Body of pancreas (tissue), 4 donors: ENCODE data around the gene TMPO. TPM values are rescaled to one million over a fixed set of nuclear protein-coding genes. Genes with fewer than 3 reads are reported as not detected.
A peak's percentile ranks its signal among the peaks of the same experiment; 100 is the strongest.
"Not testable (repeated sequence)": the region's sequence is repeated elsewhere in the genome, so short reads cannot be mapped to it uniquely, and the experiment has no call there.

Source experiments
- ATAC-seq: fragments of 150-250 bp; one replicate; pipeline ENCODE4 v1.9.1; 2016
- DNase-seq, 4 donors: peaks; one replicate each; pipeline ENCODE4 v3.0.0-alpha.2; 2019
- H3K27ac ChIP-seq, 4 donors: fragments of 200-600 bp; sonication (generic); 1 replicate in 3 of 4; 2 replicates in 1 of 4; pipeline versions ENCODE4 v1.5.1 to v1.6.1; 2016 to 2019; ENCODE audit warnings: mild to moderate bottlenecking in 1 of 4, mixed read lengths in 1 of 4, moderate library complexity in 1 of 4
- H3K27me3 ChIP-seq, 2 donors: fragments of 200-600 bp; sonication (generic); one replicate each; pipeline ENCODE4 v1.6.0; 2016; ENCODE audit warnings: mild to moderate bottlenecking in 1 of 2
- H3K36me3 ChIP-seq, 2 donors: fragments of 200-600 bp; sonication (generic); replicated peaks in 1 of 2; 2 replicates each; pipeline ENCODE4 v1.5.1; 2016; ENCODE audit warnings: low read depth in 2 of 2; ENCODE audit not compliant: insufficient read depth in 1 of 2
- H3K4me1 ChIP-seq: fragments of 200-600 bp; sonication (generic); one replicate; pipeline ENCODE4 v1.6.0; 2016
- H3K4me3 ChIP-seq, 2 donors: fragments of 200-600 bp; sonication (generic); 1 replicate in 1 of 2; 2 replicates in 1 of 2; pipeline ENCODE4 v1.5.1; 2016 to 2019
- H3K9me3 ChIP-seq, 3 donors: fragments of 200-600 bp; sonication (generic); 1 replicate in 2 of 3; 2 replicates in 1 of 3; pipeline ENCODE4 v1.5.1; 2016
- POLR2A ChIP-seq, 3 donors: fragments of 450-650 bp; IDR thresholded peaks; one replicate each; pipeline ENCODE4 v1.6.1; 2016; ENCODE audit warnings: antibody characterized with exemption in 3 of 3, mild to moderate bottlenecking in 2 of 3
- WGBS, 2 donors: methylation state at CpG; one replicate each; pipeline ENCODE4 v1.1.5; 2017; 5-methylcytosine and 5-hydroxymethylcytosine counted together
- intact Hi-C: fragments of 100-400 bp; cut with DNase I; formaldehyde crosslinking; loops from one replicate; pipeline ENCODE4 v1.15.1; 2023
- total RNA-seq, 2 donors: library from RNA; depleted of rRNA; stranded (reverse); fragments of >200 nt; gene quantifications; one replicate each; pipeline ENCODE4 v1.1.0, GENCODE V29; 2016
- TF ChIP-seq, protein P1 (sequence below), 7 experiments: fragments of 450-650 bp in 4 of 7; fragments of 200-600 bp in 3 of 7; sonication (generic) in 3 of 7; IDR thresholded peaks; one replicate each; pipeline ENCODE4 v1.5.1; 2016 to 2019; ENCODE audit warnings: antibody characterized with exemption in 7 of 7

The TMPO gene
- total RNA-seq, 2 donors from 2014 or later, result 84.7 to 94.9 TPM

GRCh38 chr12:98551787-98552186 is 36.4 kb downstream of the TMPO start:
- WGBS, 2 donors, result 91 to 94% methylated on average over 3 of the region's 3 CpGs
- H3K4me3 ChIP-seq, result no peak overlapping the region
- TF ChIP-seq, protein P1, sequence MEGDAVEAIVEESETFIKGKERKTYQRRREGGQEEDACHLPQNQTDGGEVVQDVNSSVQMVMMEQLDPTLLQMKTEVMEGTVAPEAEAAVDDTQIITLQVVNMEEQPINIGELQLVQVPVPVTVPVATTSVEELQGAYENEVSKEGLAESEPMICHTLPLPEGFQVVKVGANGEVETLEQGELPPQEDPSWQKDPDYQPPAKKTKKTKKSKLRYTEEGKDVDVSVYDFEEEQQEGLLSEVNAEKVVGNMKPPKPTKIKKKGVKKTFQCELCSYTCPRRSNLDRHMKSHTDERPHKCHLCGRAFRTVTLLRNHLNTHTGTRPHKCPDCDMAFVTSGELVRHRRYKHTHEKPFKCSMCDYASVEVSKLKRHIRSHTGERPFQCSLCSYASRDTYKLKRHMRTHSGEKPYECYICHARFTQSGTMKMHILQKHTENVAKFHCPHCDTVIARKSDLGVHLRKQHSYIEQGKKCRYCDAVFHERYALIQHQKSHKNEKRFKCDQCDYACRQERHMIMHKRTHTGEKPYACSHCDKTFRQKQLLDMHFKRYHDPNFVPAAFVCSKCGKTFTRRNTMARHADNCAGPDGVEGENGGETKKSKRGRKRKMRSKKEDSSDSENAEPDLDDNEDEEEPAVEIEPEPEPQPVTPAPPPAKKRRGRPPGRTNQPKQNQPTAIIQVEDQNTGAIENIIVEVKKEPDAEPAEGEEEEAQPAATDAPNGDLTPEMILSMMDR (IDR thresholded peaks at IDR 0.05), result no peak
- TF ChIP-seq POLR2A (IDR thresholded peaks at IDR 0.05), result no peak
- no peak overlapping the region for H3K27ac ChIP-seq
- peaks cover 0 to 15% of the 10 kb centered on the region in 2 donors for H3K36me3 ChIP-seq
- ATAC-seq (no peak), DNase-seq (no peak)
- H3K4me1 ChIP-seq, result no peaks in the 10 kb centered on the region
- H3K9me3 ChIP-seq, result no peaks in the 10 kb centered on the region
- H3K27me3 ChIP-seq, result no peaks in the 10 kb centered on the region
- intact Hi-C loops, result no loop called here

GRCh38 chr12:98558097-98558496 is 42.7 kb downstream of the TMPO start:
- 75 to 96% methylated on average over 4 of the region's 4 CpGs for WGBS, 2 donors
- DNase-seq, H3K4me3 ChIP-seq, H3K27me3 ChIP-seq, H3K9me3 ChIP-seq, H3K36me3 ChIP-seq, H3K27ac ChIP-seq, intact Hi-C loops, ATAC-seq, H3K4me1 ChIP-seq: not testable (repeated sequence)

- ATAC-seq (no peak), DNase-seq (no peak)
- H3K36me3 ChIP-seq, result no peaks in the 10 kb centered on the region
- H3K27me3 ChIP-seq, result no peaks in the 10 kb centered on the region
- H3K27ac ChIP-seq, result no peak overlapping the region
- H3K9me3 ChIP-seq, result no peaks in the 10 kb centered on the region
- H3K4me1 ChIP-seq, result no peaks in the 10 kb centered on the region
- intact Hi-C loops, result no loop called here
- TF ChIP-seq, protein P1 (IDR thresholded peaks at IDR 0.05), result no peak
- no peak for TF ChIP-seq POLR2A (IDR thresholded peaks at IDR 0.05)
- 0 to 50% methylated on average over 1 of the region's 1 CpG for WGBS, 2 donors
- no peak overlapping the region for H3K4me3 ChIP-seq
Observed at GRCh38 chr12:98559666-98560065, 44.3 kb downstream of the TMPO start.

- H3K36me3 ChIP-seq, result no peaks in the 10 kb centered on the region
- H3K27me3 ChIP-seq, result no peaks in the 10 kb centered on the region
- H3K27ac ChIP-seq, result no peak overlapping the region
- no peak overlapping the region for H3K4me3 ChIP-seq
- TF ChIP-seq, protein P1 (IDR thresholded peaks at IDR 0.05), result no peak
- TF ChIP-seq POLR2A (IDR thresholded peaks at IDR 0.05), result no peak
- 47 to 75% methylated on average over 1 to 3 of the region's 3 CpGs for WGBS, 2 donors
- DNase-seq (no peak), ATAC-seq (no peak)
- intact Hi-C loops, result no loop called here
- H3K9me3 ChIP-seq, result no peaks in the 10 kb centered on the region
- no peaks in the 10 kb centered on the region for H3K4me1 ChIP-seq
Observed at GRCh38 chr12:98561846-98562245, 46.5 kb downstream of the TMPO start.

DNA sequence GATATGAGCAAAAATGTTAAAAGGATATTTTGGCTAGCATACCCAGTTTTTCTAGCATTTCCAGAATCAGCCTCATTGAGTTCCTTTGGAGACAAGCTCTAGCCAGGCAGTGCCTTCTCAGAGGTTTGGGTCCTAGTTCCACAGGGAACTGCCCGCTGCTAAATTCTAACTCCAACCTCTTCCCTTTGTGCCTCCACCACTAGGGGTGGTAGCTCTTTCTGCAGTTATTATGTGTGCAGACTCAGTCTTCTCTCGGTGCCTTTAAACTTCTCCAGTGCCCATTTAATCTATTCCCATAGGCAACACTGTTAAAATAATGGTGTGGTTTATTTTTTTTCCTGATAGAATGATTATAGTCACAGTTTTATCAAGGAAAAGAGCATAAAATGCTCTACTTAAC is 56.6 kb downstream of the TMPO start:
- intact Hi-C loops, result no loop called here

More for the DNA sequence above, 56.6 kb downstream of the TMPO start:
- no peaks in the 10 kb centered on the region for H3K27me3 ChIP-seq
- no peaks in the 10 kb centered on the region for H3K9me3 ChIP-seq
- peak; percentile 30 for ATAC-seq
- no peak overlapping the region for H3K27ac ChIP-seq
- TF ChIP-seq POLR2A (IDR thresholded peaks at IDR 0.05), result no peak
- TF ChIP-seq, protein P1 (IDR thresholded peaks at IDR 0.05), result peak in 4 of 7 experiments; percentile 7 to 28 (median 16)
- no peak for DNase-seq
- 53 to 56% methylated on average over 2 of the region's 2 CpGs for WGBS, 2 donors
- H3K4me1 ChIP-seq, result peaks cover 8% of the 10 kb centered on the region
- no peak overlapping the region for H3K4me3 ChIP-seq
- H3K36me3 ChIP-seq, result no peaks in the 10 kb centered on the region
